Natural killer cell (primary cell): ENCODE measurements around the gene BPHL. TPM values are rescaled to one million over a fixed set of nuclear protein-coding genes. Genes with fewer than 3 reads are reported as not detected.
A peak's percentile ranks its signal among the peaks of the same experiment; 100 is the strongest.

Source experiments
- ATAC-seq, 3 donors: fragments of 150-1000 bp in 2 of 3; fragments of 200-7000 bp in 1 of 3; cut with Tn5 transposase; 1 replicate in 1 of 3; 2 replicates in 2 of 3; pipeline ENCODE4 v1.10.0; 2021; ENCODE audit warnings: mild to moderate bottlenecking in 2 of 3, moderate library complexity in 2 of 3
- DNase-seq, 2 donors: peaks; one replicate each; pipeline versions ENCODE4 v3.0.0 to v3.0.0-alpha.2; 2013 to 2021; ENCODE audit warnings: mixed read lengths in 1 of 2
- H3K27ac ChIP-seq: one replicate; pipeline ENCODE4 v1.5.1; 2013; ENCODE audit warnings: mild to moderate bottlenecking, low read length
- H3K27me3 ChIP-seq: one replicate; pipeline ENCODE4 v1.6.1; 2013; ENCODE audit warnings: low read length; ENCODE audit not compliant: control insufficient read depth, insufficient read depth
- H3K36me3 ChIP-seq: one replicate; pipeline ENCODE4 v1.6.1; 2013; ENCODE audit warnings: low read length; ENCODE audit not compliant: control insufficient read depth, insufficient read depth
- H3K4me1 ChIP-seq: one replicate; pipeline ENCODE4 v1.6.1; 2013; ENCODE audit warnings: low read length; ENCODE audit not compliant: control insufficient read depth, insufficient read depth
- H3K4me3 ChIP-seq: one replicate; pipeline ENCODE4 v1.5.1; 2013; ENCODE audit warnings: low read length
- H3K9me3 ChIP-seq: one replicate; pipeline ENCODE4 v1.6.1; 2013; ENCODE audit warnings: low read length; ENCODE audit not compliant: control insufficient read depth, insufficient read depth
- H3K27ac Mint-ChIP-seq, 2 donors: one replicate each; pipeline ENCODE4 v1.8.0; 2022; ENCODE audit warnings: mild to moderate bottlenecking in 2 of 2, mixed read lengths in 2 of 2, moderate library complexity in 1 of 2
- H3K27me3 Mint-ChIP-seq, 2 donors: one replicate each; pipeline ENCODE4 v1.8.0; 2022; ENCODE audit warnings: low read depth in 2 of 2, mixed read lengths in 2 of 2
- H3K36me3 Mint-ChIP-seq: one replicate; pipeline ENCODE4 v1.8.0; 2022; ENCODE audit warnings: mixed read lengths
- H3K4me1 Mint-ChIP-seq, 2 donors: one replicate each; pipeline ENCODE4 v1.8.0; 2022; ENCODE audit warnings: mixed read lengths in 2 of 2
- H3K4me3 Mint-ChIP-seq: one replicate; pipeline ENCODE4 v1.8.0; 2022; ENCODE audit warnings: mild to moderate bottlenecking, moderate library complexity, mixed read lengths
- H3K9me3 Mint-ChIP-seq, 2 donors: one replicate each; pipeline ENCODE4 v1.8.0; 2022; ENCODE audit warnings: mixed read lengths in 2 of 2
- CTCF ChIP-seq: fragments of 200-600 bp; IDR thresholded peaks from one replicate; pipeline ENCODE4 v1.8.0; 2022; ENCODE audit warnings: antibody characterized with exemption
- WGBS: methylation state at CpG from one replicate; pipeline ENCODE4 v1.1.7; 2013; ENCODE audit warnings: missing lambda C conversion rate; ENCODE audit not compliant: insufficient coverage; 5-methylcytosine and 5-hydroxymethylcytosine counted together
- intact Hi-C: fragments of 100-400 bp; cut with micrococcal nuclease; formaldehyde crosslinking; loops from one replicate; pipeline ENCODE4 v1.14.2; 2022
- total RNA-seq, 4 donors: library from RNA; stranded (reverse); fragments of 120-200 nt in 1 of 4; gene quantifications; one replicate each; pipeline versions ENCODE4 v1.2.3 to v1.2.4, GENCODE V29; 2013 to 2022

BPHL gene
- total RNA-seq, 3 donors from 2014 or later (not counting 1 experiment from before 2014, with no cell fraction given) = 2.9 to 5.9 (median 5.7) TPM

GRCh38 chr6:3086282-3086946, 32.1 kb upstream of the BPHL start:
- TF ChIP-seq CTCF = no peak
- Histone ChIP-seq H3K27me3 (no peaks in the 10 kb centered on the region), H3K9me3 (no peaks in the 10 kb centered on the region), H3K27ac (no peak overlapping the region), H3K36me3 (peaks cover 64% of the 10 kb centered on the region), H3K4me1 (peaks cover 13% of the 10 kb centered on the region), H3K4me3 (no peak overlapping the region)
- H3K27ac Mint-ChIP-seq = peak overlapping the region; percentile 56 to 82
- no peaks in the 10 kb centered on the region for H3K9me3 Mint-ChIP-seq
- WGBS = 83% methylated on average over 6 of the region's 7 CpGs
- H3K27me3 Mint-ChIP-seq = no peaks in the 10 kb centered on the region
- ATAC-seq (no peak), DNase-seq (no peak)
- intact Hi-C loops = no loop called here
- H3K4me1 Mint-ChIP-seq = peaks cover 45 to 53% of the 10 kb centered on the region in 2 donors
- peaks cover 51% of the 10 kb centered on the region for H3K36me3 Mint-ChIP-seq
- H3K4me3 Mint-ChIP-seq = no peak overlapping the region

- Mint-ChIP-seq H3K4me1 (peaks cover 32 to 53% of the 10 kb centered on the region in 2 donors), H3K27me3 (no peaks in the 10 kb centered on the region), H3K36me3 (peaks cover 39% of the 10 kb centered on the region), H3K27ac (peak overlapping the region; percentile 56 to 82), H3K4me3 (no peak overlapping the region), H3K9me3 (no peaks in the 10 kb centered on the region)
- H3K27ac ChIP-seq = peak overlapping the region; percentile 23
- DNase-seq = no peak
- peaks cover 13% of the 10 kb centered on the region for H3K4me1 ChIP-seq
- TF ChIP-seq CTCF = no peak
- peaks cover 49% of the 10 kb centered on the region for H3K36me3 ChIP-seq
- peak; percentile 71 to 92 (median 83) for ATAC-seq
- no peaks in the 10 kb centered on the region for H3K9me3 ChIP-seq
- H3K4me3 ChIP-seq = no peak overlapping the region
- no peaks in the 10 kb centered on the region for H3K27me3 ChIP-seq
- WGBS = 66% methylated on average over 4 of the region's 4 CpGs
- intact Hi-C loops = no loop called here
These were observed 30.1 kb upstream of the BPHL start for GRCh38 chr6:3088446-3088845.

- H3K4me3 ChIP-seq = no peak overlapping the region
- H3K4me3 Mint-ChIP-seq = no peak overlapping the region
- peaks cover 34% of the 10 kb centered on the region for H3K36me3 Mint-ChIP-seq
- no peaks in the 10 kb centered on the region for H3K27me3 ChIP-seq
- no peaks in the 10 kb centered on the region for H3K9me3 Mint-ChIP-seq
- peaks cover 13% of the 10 kb centered on the region for H3K4me1 ChIP-seq
- intact Hi-C loops = no loop called here
- DNase-seq (no peak), ATAC-seq (no peak)
- TF ChIP-seq CTCF = no peak
- 65% methylated on average over 4 of the region's 4 CpGs for WGBS
- peak overlapping the region; percentile 23 for H3K27ac ChIP-seq
- peaks cover 46% of the 10 kb centered on the region for H3K36me3 ChIP-seq
- peaks cover 32 to 52% of the 10 kb centered on the region in 2 donors for H3K4me1 Mint-ChIP-seq
- no peaks in the 10 kb centered on the region for H3K27me3 Mint-ChIP-seq
- no peaks in the 10 kb centered on the region for H3K9me3 ChIP-seq
- H3K27ac Mint-ChIP-seq = peak overlapping the region; percentile 56 to 82
These were observed 29.5 kb upstream of the BPHL start for GRCh38 chr6:3088968-3089367.

GRCh38 chr6:3090013-3090412, 28.5 kb upstream of the BPHL start:
- H3K36me3 ChIP-seq = peaks cover 48% of the 10 kb centered on the region
- ATAC-seq (no peak), DNase-seq (no peak)
- no peaks in the 10 kb centered on the region for H3K27me3 ChIP-seq
- peaks cover 13% of the 10 kb centered on the region for H3K4me1 ChIP-seq
- 100% methylated on average over 2 of the region's 4 CpGs for WGBS
- H3K27ac ChIP-seq = no peak overlapping the region
- peaks cover 32 to 46% of the 10 kb centered on the region in 2 donors for H3K4me1 Mint-ChIP-seq
- H3K9me3 Mint-ChIP-seq = no peaks in the 10 kb centered on the region
- H3K27ac Mint-ChIP-seq = peak overlapping the region in 1 of 2 donors; percentile 48
- intact Hi-C loops = no loop called here
- no peaks in the 10 kb centered on the region for H3K9me3 ChIP-seq
- peaks cover 34% of the 10 kb centered on the region for H3K36me3 Mint-ChIP-seq
- no peaks in the 10 kb centered on the region for H3K27me3 Mint-ChIP-seq
- no peak overlapping the region for H3K4me3 ChIP-seq
- no peak overlapping the region for H3K4me3 Mint-ChIP-seq
- TF ChIP-seq CTCF = no peak
